UCSD-AML1 (cell line): Measurements from ENCODE around the gene DUSP2.
"Not testable (repeated sequence)": the region's sequence is repeated elsewhere in the genome, so short reads cannot be mapped to it uniquely, and the experiment has no call there.

Experiments used
- DNase-seq: peaks from one replicate; lab custom pipeline; 2025; ENCODE audit not compliant: unreplicated experiment; lab: John Stamatoyannopoulos, UW

The DUSP2 gene

DNA sequence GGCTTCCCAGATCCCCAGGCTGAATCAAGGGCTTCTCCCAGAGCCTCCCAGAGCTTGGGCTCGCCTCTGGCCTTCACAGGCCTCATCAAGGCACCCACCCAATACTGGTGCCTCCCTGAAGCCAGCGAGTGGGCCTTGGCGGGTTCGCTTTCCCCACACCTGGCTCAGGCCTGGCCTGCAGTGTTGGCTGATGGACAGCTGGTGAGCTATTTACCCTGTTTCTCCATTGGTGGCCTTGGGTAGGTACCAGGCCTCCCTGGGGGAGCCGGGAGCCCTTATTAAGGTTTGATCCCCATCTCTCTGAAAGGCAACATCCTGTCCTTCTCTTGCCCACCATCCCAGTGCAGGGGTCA, 18.2 kb upstream of the DUSP2 start:
- DNase-seq: no peak

DNA sequence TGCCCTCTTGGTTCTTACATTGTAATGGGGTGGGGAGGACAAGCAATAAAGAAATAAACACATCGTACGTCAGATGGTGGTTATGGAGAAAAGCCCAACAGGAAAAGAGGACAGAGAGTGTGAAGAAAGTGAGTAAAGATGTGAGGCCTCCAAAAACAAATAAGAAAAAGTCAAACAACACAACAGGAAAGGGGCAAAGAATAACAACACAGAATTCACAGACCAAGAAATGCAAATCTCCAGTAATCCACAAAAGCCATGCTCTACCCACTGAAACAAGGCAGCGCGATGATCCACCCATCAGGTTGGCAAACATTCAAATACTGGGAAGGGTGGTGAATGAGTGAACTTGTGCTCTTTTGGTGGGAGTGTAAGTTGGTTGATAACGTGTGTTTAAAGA, 16.7 kb upstream of the DUSP2 start:
- DNase-seq: no peak

DNA sequence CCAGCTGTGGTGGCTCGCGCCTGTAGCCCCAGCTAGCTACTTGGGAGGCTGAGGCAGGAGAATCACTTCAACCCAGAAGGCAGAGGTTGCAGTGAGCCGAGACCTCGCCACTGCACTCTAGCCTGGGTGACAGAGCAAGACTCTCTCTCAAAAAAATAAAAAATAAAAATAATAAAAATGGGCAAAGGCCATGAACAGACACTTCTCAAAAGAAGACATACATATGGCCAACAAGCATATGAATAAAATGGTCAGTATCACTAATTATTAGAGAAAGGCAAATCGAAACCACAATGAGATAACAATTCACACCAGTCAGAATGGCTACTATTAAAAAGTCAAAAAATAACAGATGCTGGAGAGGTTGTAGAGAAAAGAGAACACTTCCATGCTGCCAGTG, 15.1 kb upstream of the DUSP2 start:
- not testable (repeated sequence) for DNase-seq

DNA sequence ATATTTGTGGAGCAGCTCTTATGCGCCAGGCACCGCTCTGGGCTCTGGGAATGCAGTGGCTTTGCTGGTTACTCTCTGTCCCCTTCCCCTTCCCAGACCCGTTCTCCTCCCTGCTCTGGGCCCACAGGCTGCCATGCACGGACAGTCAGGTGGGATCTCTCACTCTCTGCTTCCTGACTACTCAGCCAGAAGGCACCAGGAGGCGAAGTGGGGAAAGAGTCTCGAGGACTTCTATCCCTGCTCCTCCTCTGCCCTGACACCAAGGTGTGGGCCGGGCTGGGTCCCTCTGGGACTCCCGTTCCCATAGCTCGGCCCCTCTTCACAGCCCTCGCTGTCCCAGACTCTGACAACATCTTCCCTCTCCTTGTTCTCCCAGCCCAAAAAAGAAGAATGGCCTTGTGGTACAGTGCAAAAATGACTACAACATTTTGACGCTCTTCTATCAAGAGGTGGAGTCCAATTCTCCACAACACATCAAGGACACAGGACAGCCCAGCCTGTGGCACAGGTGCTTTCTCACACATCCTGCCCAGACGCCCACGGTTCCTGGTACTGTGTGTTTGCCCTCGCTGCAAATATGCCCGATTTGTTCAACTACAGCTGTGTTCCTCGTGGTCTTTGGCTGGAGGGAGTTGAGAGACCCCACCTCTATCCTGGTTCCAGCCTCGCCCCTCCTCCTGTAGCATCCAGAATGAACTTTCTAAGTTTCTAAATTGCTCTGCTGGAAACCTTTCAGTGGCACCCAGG, 14.0 kb upstream of the DUSP2 start:
- no peak for DNase-seq

DNA sequence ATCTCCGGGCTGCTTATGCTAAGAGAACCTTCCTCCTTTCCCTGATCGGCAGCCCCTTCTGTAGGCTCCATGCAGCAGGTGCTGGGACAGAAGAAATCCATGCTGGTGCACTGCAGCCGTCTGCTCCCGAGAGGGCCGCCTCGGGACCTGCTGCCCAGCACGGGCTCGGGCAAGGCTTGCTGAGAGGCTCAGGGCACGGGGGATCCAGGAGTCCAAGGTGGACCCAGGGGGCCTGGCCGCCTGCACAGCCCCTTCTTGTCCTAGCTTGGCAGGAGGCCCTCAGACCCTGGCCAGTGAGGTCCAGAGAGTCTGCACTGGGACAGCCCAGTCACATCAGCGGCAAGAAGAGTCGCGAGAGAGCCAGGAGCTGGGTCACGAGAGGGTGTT, 13.3 kb upstream of the DUSP2 start:
- no peak for DNase-seq

DNA sequence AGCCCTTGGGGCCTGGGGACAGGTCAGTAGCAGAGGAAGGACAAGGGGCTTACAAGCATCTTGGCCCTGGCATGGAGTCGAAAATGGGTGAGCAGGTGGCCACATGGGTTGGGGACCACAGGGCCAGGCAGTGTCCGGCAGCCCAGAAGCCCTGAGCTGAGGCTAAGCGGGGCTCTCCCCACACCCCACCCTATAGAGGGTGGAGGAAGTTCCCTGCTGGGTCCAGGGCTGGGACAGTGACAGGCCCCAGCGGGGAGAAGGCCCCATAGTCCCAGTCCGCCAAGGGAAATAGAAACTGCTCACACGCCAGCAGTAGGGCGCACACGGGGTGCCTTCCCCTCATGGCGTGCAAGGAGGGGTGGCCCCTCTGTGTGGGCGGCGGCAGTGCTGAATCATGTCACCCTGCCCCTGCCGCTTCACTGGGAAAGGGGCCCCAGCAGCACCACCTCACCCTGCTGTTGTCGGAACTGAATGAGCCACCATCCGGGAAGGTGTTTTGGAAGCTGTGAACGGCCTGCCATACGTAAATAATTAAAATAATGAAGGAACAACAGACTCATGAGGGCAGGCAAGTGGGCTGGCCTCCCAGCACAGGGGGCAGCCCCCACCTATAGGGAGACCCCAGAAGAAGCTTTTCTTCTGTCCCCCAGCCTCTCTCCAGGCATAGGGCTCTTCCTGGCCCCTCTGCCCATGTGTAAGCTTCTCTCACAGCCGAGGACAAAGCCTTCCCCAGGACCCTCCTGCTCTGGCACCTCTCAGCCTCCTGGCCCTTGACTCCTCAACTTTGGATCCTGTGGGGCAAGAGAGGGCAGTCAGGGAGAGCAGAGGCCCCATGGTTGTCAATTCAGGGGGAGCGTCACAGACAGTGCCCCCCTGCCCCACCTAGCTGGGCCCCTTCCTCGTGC, 12.7 kb upstream of the DUSP2 start:
- DNase-seq: no peak

DNA sequence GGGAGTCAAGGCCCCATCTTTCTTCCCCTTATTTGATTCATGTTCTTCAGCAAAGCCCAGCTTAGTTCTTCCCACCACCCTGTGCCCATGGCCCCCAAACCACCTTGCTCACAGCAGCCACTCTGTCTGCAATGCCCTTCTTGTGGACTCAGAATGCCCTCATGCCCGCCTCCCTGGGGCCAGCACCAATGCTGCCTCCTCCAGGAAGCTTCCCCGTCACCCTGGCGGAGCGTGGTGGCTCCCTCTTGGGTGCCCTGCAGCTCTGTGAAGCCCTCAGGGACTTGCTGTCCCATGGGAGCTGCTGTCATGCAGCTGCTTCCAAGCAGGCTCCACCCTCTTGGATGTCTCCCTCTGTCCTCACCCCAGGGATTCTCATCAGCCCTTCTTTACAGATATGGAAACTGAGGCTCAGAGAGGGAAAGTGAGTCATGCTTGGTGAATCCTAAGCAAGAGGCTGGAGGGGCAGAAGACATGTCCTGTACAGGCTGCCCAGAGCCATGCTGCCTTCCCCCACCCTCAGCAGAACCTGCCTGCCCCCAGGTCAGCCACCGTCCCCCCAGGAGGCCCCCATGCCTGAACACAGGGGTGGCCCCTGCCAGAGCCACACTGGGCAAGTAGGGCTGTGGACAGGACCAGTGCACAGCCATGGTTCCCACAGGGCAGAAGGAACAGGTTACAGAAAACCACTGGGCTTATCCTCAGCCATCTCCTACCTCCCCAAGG, 11.8 kb upstream of the DUSP2 start:
- DNase-seq: no peak

DNA sequence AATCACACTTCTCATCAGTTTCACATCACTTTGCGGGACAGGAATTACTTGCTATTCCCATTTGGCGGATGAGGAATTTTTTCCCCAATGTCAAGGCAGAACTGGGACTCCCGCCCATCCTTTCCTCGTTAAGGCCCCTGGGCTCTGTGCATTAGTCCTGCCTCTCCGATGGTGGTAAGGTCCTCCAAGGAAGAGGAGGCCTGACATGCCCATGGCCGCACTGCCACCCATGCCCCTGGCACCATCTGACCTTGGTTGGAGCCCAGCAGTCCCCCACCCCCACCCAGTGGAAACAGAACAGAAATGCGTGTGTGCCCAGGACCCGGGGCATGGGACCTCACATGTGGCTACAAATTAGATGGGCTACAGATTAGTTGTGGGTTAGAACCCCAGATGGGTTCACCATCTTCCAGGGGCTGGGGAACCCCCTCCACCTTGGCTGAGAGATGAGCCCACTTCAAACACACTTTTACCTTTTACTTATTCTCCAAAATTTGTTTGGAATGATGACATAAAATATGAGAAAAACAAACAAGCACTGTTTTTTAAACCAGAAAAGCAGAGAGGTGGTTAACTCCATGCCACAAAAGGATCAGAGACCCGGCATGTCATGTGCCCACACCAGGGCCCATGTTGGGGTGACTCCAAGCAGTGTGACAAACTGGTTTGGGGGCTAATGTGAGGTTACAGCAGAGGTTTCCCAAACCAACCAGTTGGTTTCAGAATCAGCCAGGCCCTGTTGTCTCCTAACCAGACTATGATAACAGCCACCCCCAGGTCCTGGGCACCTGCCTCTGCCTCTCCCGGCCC, 11.0 kb upstream of the DUSP2 start:
- DNase-seq: no peak

DNA sequence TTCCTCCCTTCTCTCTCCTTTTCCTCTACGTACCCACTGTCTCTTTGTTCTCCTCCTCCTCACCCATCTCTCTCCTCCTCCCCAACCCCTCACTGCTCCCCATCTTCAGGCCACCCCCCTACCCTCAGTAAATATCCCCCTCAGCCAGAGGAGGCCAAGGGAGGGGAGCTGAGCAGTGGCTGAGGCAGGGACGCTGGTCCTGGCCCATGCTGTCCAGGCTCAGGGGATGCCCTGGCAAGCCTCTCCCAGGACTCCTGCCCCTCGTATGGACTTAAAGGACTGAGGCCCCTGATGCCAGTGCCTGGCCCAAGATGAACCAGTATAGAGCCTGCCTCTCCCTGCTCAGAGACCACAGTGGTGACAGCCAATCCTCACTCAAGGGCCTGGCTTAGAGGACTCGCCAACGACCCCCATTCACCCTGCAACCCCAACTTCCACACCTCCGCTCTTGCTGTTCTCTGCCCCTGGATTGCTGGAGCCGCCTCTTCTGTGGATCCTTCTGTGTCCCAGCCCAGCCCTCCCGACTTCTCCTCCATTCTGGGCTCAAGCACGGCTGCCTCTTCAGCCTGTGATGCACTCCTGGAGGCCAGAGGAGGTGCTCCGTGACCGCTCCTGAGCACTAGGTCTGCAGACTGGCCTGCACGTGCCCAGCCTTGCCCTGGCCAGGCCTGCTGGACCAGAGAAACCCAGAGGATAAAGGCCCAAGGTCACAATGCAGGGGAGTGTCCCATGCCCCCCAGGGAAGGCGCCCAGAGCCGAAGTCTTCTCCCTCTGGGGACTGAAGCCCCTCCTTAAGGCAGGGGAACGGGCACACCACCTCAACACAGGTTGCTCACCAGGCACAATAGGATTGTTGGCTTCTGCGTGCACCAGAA, 9.5 kb upstream of the DUSP2 start:
- DNase-seq: no peak

DNA sequence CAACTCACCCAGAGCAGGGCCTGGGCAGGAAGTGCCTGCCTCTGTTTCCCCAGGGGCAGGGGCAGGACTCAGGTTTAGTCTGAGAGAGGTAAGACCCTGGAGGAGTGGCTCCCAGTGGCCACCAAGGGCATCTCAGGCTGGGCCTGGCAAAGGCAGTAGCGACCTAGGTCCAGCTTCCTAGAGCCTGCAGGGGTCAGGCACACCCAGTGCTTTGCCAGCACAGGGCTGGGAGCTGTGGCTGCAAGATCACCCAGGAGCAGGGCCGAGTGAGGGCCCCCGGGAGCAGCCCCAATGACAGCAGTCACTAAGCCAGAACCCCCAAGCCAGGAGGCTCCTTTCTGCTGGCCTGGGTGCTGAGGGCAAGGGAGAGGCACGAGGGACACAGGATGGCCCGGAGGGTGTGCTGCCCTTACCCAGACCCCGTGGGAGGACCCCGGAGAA, 8.8 kb upstream of the DUSP2 start:
- no peak for DNase-seq

DNA sequence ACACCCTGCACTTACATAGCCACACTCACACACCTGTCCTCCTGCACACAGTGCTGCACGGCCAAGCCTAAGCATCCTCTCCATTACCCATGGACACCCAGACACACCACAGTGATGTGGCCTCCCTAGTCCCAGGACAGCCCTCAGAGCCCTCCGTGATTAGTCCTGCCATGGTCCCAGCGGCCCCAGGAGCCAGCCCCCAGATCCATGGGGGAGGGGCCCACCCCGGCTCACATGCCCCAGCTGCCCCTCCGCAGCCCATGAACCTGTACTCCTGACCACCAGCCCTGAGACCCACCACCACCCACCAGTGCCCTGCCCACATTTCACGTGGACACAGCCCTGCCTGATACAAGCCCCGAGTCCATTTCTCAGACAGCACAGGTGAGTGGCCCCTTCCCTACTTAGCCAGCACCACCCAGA, 8.1 kb upstream of the DUSP2 start:
- DNase-seq: no peak

DNA sequence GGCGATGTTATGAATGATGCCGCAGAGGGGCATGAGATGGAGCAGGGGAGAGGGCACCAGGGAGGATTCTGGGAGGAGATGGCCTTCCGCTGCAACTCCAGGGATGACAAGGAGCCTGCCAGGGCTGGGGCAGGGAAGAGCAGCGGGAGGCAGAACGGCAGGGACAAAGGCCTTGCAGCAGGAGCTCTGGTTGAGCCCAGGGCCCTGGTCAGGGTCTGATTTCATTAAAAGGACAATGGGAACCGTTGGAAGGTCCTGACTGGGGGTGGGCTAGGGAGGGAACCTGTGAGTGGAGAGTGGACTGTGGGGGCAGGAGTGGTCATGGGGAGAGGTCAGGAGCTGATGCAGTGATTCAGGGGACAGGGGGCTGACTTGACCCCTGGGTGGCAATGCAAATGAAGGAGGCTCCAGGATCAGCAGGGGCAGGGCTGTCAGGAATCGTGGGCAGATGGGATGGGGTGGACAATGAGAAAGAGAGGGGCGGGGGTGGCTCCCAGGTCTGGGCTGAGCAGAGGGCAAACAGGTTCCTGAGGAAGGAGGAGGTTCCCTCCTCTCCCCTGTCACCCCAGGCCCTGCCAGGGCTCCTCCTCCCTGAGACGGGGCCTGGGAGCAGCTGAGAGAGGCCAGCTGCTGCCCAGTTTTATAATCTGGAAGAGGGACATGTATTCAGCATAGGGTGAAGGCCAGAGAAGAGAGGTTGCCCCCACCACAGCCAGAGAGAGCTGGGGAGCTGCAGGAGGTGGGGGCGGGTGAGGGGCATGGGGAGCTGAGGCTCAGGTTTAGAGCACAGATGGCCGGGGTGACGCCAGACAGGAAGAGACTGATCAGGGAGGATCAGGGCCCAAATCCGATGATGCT, 7.3 kb upstream of the DUSP2 start:
- no peak for DNase-seq

DNA sequence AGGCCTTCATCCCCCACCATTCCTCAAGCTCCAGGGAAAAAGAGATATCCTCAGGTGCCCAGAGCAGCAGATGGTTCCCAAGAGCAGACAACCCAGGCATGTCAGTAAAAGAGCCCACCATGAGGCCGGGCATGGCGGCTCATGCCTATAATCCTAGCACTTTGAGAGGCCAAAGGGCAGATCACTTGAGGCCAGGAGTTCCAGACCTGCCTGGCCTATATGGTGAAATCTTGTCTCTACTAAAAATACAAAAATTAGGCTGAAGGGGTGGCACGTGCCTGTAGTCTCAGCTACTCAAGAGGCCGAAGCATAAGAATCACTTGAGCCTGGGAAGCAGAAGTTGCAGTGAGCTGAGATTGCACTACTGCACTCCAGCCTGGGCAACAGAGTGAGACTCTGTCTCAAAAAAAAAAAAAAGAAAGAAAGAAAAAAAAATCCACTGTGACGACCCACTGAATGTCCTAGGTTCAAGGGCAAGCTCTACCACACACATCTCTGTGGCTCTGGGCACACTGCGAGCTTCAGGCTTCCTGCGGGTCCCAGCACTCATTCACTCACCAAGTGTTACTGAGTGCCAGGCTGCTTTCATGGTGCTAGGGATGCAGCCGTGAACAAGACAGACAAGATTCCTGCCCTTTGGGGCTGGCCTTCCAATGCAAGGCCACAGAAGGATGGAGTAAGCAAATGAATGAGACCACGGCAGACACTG, 6.5 kb upstream of the DUSP2 start:
- DNase-seq: no peak

DNA sequence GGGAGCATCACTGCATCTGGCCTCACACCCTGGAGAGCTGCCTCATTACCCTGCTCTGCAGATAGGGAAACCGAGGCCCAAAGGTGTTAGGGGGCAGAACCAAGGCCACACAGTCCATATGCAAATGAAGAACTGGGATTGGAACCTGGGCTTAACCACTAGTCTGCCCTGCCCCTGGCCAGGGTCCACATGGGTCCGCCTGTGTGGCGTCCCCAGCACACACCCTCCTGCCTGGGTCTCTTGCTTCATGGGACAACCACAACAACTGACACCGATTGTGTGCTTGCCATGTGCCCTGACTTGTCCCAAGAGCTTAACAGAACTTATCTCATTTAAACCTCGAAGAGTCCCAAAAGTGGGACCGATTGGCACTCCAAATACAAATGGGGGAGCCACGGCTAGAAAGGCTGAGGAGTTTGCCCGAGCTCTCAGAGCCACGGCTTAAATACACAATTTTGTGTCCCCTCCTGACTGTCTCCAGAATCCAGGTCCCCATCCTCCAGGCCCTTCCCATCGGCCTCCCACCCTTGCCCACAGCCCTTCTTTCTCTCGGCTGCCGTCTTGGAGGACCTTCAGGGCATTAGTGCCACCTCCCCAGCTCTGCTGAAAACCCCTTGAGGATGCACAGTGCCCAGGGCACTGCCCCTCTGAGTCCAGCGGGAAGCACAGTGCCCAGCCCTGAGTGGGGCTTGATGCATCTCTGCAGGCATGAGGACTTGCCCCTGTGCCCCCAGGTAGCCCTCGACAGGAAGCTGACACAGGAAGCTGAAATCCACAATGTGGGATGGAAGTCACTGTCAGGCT, 5.8 kb upstream of the DUSP2 start:
- no peak for DNase-seq

DNA sequence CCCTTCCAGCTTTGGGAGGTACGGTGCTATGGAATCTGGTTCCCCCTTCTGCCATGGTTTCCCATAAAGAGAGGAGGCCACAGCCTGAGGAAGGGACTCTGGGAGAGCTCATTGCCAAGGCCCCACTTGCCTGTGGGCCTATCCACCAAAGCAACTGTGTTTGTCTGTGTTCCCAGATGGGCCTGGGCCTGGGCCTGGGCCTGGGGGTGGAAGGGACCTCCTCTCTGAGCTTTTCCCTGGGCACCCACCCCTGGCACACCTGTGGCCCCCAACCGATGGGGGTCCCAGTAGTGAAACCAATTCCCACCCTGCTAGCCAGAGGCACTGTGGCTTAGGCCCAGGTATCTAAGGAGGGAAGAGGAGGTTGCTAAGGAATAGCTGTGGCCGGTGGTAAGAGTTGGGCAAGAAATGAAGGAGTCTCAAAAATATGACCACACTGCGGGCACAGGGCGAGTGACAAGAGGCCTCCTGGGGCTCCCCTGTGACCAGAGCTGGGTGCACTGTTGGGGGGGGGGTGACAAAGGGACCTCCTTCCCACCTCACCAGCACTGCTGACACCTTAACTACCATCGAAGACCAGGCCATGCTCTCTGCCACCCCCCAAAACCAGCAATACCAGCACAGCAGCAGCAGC, 4.9 kb upstream of the DUSP2 start:
- no peak for DNase-seq

DNA sequence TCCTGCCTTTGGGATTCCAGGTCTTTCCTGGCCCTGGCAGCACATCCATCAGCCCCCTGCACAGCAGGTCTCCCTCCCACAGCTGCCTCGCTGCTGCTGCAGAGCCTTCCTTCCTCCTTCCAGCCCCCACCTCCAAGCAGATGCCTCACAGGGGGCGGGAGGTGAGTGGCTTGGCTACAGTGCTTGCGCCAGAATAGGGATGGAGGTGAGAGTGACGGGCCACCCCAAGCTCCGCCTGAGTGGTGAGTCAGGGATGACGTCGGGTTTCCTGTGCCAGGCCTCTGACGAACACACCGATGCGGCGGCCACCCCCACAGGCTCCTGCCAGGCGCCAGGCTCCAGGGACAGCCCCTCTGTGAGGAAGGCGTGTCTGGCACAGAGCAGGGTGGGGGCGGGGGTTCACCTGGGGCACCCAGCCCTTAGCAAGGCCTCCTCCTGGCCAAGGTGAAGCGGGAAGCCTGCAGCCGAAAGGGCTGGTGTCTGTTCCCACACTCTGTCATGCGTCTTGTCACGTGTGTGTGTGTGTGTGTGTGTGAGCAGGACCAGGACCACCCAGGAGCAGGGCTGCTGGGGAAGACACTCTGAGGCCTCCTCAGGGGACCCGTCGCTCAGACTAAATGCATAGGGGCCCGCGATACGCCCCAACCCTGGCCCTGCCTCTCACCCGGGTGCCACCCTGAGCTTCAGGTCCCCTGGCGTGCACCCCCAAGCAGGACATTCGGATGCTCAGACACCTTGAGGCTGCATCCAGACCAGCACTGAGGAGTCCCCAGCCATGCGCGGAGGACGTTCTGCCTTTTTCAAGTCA, 3.4 kb upstream of the DUSP2 start:
- DNase-seq: peak; percentile 82
